ENCODE measurements around the gene FCRL5. TPM values are rescaled to one million over a fixed set of nuclear protein-coding genes. Genes with fewer than 3 reads are reported as not detected.

The FCRL5 gene
- total and polyA plus RNA-seq, 2 experiments from 2014 or later: not detected

DNA sequence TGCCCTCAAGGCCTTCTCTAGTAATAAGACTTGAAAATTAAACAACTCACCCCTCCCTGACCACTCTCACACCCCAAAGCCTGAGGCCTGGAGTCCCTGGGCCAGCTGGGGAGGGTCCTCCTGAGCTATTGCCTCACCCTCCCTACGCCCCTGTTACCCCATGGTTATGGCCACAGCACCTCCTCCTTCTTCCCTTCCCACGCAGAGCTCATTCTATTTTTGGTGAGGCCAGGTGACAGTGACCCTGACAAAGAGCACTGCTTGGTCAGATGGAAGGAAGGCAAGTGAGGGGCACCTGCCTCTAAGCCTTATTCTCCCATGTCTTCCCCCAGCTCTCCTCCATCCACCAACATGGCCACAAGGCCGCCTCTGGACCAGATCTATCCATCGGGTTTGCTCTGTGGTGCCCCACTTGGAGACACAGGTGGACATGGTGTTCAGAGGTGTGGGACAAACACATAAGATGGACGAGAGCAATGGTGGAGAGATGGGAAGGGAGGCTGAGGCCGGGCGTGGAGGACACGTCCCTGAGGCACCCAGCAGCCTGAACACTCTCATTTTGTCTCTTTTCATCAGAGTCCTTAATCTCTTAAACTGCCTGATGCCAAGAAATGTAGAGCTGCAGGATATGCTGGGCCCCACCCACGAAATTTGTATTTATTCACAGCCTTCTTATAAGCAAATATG, 42.6 kb downstream of the FCRL5 start:
- H3K27me3 ChIP-seq (replicated peaks; ENCODE audit: insufficient read depth): no peaks in the 10 kb centered on the region
- H2AFZ ChIP-seq: no peak overlapping the region
- no peak overlapping the region for H3K27ac ChIP-seq
- H3K9me2 ChIP-seq (ENCODE audit: insufficient read depth): no peaks in the 10 kb centered on the region
- TF ChIP-seq EZH2 (IDR thresholded peaks at IDR 0.05; ENCODE audit: insufficient read depth, poor library complexity, severe bottlenecking): no peak
- TF ChIP-seq EZH2phosphoT487 (IDR thresholded peaks at IDR 0.05; ENCODE audit: insufficient read depth, low read depth): no peak
- no peaks in the 10 kb centered on the region for H3K9me3 ChIP-seq (ENCODE audit: low read depth)
- H3F3A ChIP-seq (ENCODE audit: insufficient read depth): no peaks in the 10 kb centered on the region
- H3K4me3 ChIP-seq: no peak overlapping the region
- no peaks in the 10 kb centered on the region for H3K79me2 ChIP-seq (ENCODE audit: insufficient read depth)
- no peaks in the 10 kb centered on the region for H4K20me1 ChIP-seq (ENCODE audit: insufficient read depth)
- no peak for DNase-seq
- no peak overlapping the region for H3K9ac ChIP-seq
- H3K36me3 ChIP-seq (ENCODE audit: low read depth): no peaks in the 10 kb centered on the region
- no peaks in the 10 kb centered on the region for H3K4me1 ChIP-seq (ENCODE audit: insufficient read depth)
- WGBS, 2 experiments (ENCODE audit: low coverage in 1 of 2, low lambda C conversion rate in 2 of 2, missing lambda C conversion rate in 2 of 2): 32 to 36% methylated on average over 9 of the region's 9 CpGs
- in situ Hi-C loops (cut with MboI): no loop called here
- H3K4me2 ChIP-seq (ENCODE audit: unreplicated experiment): no peak overlapping the region

DNA sequence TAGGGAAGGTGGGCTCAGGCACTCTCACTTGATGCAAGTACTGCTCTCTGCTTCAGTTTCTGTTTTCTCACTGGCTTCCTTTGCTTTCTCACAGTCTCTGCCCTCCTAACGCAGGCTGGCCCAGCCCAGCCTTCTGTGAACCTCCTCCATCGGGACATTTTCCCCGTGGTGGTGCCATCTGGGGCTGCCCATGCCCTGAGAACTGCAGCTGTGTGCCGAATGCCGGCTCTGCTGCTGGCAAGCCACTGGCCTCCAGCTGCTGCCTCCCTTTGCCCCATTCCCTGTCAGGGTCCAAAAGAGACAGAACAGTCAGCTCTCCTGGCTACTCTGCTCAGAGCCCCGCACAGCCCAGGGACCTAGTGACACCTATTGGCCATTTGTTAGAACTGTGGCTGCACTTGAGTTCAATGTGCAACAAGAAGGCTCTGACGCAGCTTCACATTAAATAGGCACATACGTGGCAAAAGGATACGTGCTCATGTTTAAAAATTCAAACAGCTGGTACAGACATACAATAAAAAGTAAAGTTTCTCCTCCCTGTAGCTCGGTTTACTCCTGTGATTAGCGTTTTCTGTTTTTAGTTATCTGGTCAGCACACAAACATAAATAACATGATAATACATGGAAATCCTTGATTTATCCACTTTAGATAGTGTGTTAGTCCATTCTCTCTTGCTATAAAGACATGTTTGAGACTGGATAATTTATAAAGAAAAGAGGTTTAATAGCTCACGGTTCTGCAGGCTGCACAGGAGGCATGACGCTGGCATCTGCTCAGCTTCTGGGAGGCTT, 46.6 kb downstream of the FCRL5 start:
- Histone ChIP-seq H3F3A (ENCODE audit: insufficient read depth) (no peaks in the 10 kb centered on the region), H3K4me3 (no peak overlapping the region), H3K9me2 (ENCODE audit: insufficient read depth) (no peaks in the 10 kb centered on the region), H3K4me2 (ENCODE audit: unreplicated experiment) (no peak overlapping the region), H3K27ac (no peak overlapping the region), H3K4me1 (ENCODE audit: insufficient read depth) (no peaks in the 10 kb centered on the region), H3K27me3 (replicated peaks; ENCODE audit: insufficient read depth) (peaks cover 24% of the 10 kb centered on the region), H3K79me2 (ENCODE audit: insufficient read depth) (no peaks in the 10 kb centered on the region), H3K9me3 (ENCODE audit: low read depth) (no peaks in the 10 kb centered on the region), H2AFZ (peak overlapping the region; percentile 1), H4K20me1 (ENCODE audit: insufficient read depth) (no peaks in the 10 kb centered on the region), H3K36me3 (ENCODE audit: low read depth) (no peaks in the 10 kb centered on the region), H3K9ac (no peak overlapping the region)
- peak; percentile 89 for DNase-seq
- in situ Hi-C loops (cut with MboI): no loop called here
- TF ChIP-seq EZH2 (IDR thresholded peaks at IDR 0.05; ENCODE audit: insufficient read depth, poor library complexity, severe bottlenecking) (no peak), EZH2phosphoT487 (IDR thresholded peaks at IDR 0.05; ENCODE audit: insufficient read depth, low read depth) (no peak)
- 14% methylated on average over 13 of the region's 13 CpGs for WGBS, 2 experiments (ENCODE audit: low coverage in 1 of 2, low lambda C conversion rate in 2 of 2, missing lambda C conversion rate in 2 of 2)

DNA sequence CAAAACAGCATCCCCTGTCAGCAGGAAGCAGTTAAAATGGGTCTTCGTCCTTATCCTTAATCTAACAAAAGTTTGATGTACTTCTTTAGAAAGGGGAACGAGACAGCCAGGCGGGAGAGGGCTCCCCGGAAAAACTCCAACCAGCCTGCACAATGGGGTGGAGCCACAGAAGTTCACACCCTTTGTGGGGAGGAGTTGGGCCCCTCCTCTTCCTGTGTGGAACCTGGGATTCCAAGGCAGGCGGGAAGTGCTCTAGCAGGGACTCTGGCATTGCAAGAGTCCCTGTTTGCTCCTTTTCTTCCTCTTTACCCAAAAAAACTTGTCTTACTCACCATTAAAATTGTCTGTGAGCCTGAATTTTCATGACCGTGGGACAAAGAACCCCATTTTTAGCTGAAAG, 47.7 kb downstream of the FCRL5 start:
- H3K4me2 ChIP-seq (ENCODE audit: unreplicated experiment): no peak overlapping the region
- no peaks in the 10 kb centered on the region for H3K9me3 ChIP-seq (ENCODE audit: low read depth)
- no peaks in the 10 kb centered on the region for H3K4me1 ChIP-seq (ENCODE audit: insufficient read depth)
- no peaks in the 10 kb centered on the region for H4K20me1 ChIP-seq (ENCODE audit: insufficient read depth)
- no peak overlapping the region for H3K27ac ChIP-seq
- no peaks in the 10 kb centered on the region for H3F3A ChIP-seq (ENCODE audit: insufficient read depth)
- in situ Hi-C loops (cut with MboI): no loop called here
- no peaks in the 10 kb centered on the region for H3K9me2 ChIP-seq (ENCODE audit: insufficient read depth)
- DNase-seq: no peak
- no peaks in the 10 kb centered on the region for H3K36me3 ChIP-seq (ENCODE audit: low read depth)
- no peak for TF ChIP-seq EZH2phosphoT487 (IDR thresholded peaks at IDR 0.05; ENCODE audit: insufficient read depth, low read depth)
- no peak overlapping the region for H2AFZ ChIP-seq
- no peaks in the 10 kb centered on the region for H3K79me2 ChIP-seq (ENCODE audit: insufficient read depth)
- 56 to 66% methylated on average over 6 of the region's 6 CpGs for WGBS, 2 experiments (ENCODE audit: low coverage in 1 of 2, low lambda C conversion rate in 2 of 2, missing lambda C conversion rate in 2 of 2)
- no peak overlapping the region for H3K9ac ChIP-seq
- H3K27me3 ChIP-seq (replicated peaks; ENCODE audit: insufficient read depth): peaks cover 24% of the 10 kb centered on the region
- no peak overlapping the region for H3K4me3 ChIP-seq

DNA sequence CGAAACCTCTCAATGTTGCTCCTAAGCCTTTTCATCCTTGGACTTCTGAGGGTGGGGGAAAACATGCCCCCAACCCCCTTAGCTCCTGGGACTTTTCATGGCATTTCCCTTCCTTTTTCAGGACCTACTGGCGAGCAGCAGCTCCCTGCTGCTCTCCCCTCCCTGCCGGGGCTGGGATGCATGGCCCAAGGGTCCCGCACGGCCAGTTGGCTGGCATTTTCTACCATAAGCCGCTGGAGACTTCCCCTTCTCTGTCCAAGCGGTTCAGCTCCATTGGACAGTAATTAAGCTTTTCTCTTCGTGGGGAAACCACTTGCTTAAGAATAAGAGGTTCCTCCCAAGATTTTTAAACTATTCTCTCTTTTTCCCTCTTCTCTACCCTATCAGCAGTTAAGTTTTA, 52.8 kb downstream of the FCRL5 start:
- no peak for TF ChIP-seq EZH2phosphoT487 (IDR thresholded peaks at IDR 0.05; ENCODE audit: insufficient read depth, low read depth)
- TF ChIP-seq EZH2 (IDR thresholded peaks at IDR 0.05; ENCODE audit: insufficient read depth, poor library complexity, severe bottlenecking): no peak
- Histone ChIP-seq H3K9ac (no peak overlapping the region), H3K4me3 (no peak overlapping the region), H2AFZ (no peak overlapping the region), H3K4me1 (ENCODE audit: insufficient read depth) (no peaks in the 10 kb centered on the region), H3K27me3 (replicated peaks; ENCODE audit: insufficient read depth) (peaks cover 24% of the 10 kb centered on the region), H3K9me2 (ENCODE audit: insufficient read depth) (no peaks in the 10 kb centered on the region), H3K36me3 (ENCODE audit: low read depth) (no peaks in the 10 kb centered on the region), H4K20me1 (ENCODE audit: insufficient read depth) (no peaks in the 10 kb centered on the region), H3K79me2 (ENCODE audit: insufficient read depth) (no peaks in the 10 kb centered on the region), H3K27ac (no peak overlapping the region), H3K4me2 (ENCODE audit: unreplicated experiment) (no peak overlapping the region), H3F3A (ENCODE audit: insufficient read depth) (no peaks in the 10 kb centered on the region), H3K9me3 (ENCODE audit: low read depth) (no peaks in the 10 kb centered on the region)
- whole genome bisulfite sequencing, 2 experiments (ENCODE audit: low coverage in 1 of 2, low lambda C conversion rate in 2 of 2, missing lambda C conversion rate in 2 of 2): 56 to 65% methylated on average over 8 of the region's 8 CpGs
- in situ Hi-C loops (cut with MboI): loop anchor here (10.0 kb wide), 1 partner anchor 305 kb away; no protein-coding TSS in a partner anchor
- DNase-seq: no peak
